Measurements from ENCODE around the gene CCT3.
"Not testable (repeated sequence)": the region's sequence is repeated elsewhere in the genome, so short reads cannot be mapped to it uniquely, and the experiment has no call there.

The CCT3 gene

GRCh38 chr1:156368889-156369684 lies 31.0 kb upstream of the CCT3 start, which contains the start of gene RHBG:
RHBG (plus strand) TSS chr1:156369211; CDS start chr1:156369250, 39 bp downstream.
- no peak for DNase-seq (ENCODE audit: low read depth in 2 of 2)

- DNase-seq (ENCODE audit: low read depth in 2 of 2): no peak
Observed at GRCh38 chr1:156368157-156368658, 30.1 kb upstream of the CCT3 start.

- DNase-seq (ENCODE audit: low read depth in 2 of 2): no peak
Observed at GRCh38 chr1:156367383-156368156, 29.5 kb upstream of the CCT3 start.

- DNase-seq (ENCODE audit: low read depth in 2 of 2): no peak
Observed at GRCh38 chr1:156366378-156367166, 28.5 kb upstream of the CCT3 start.

GRCh38 chr1:156365754-156366153 lies 27.7 kb upstream of the CCT3 start:
- DNase-seq (ENCODE audit: low read depth in 2 of 2): no peak

- DNase-seq (ENCODE audit: low read depth in 2 of 2): no peak
Observed at GRCh38 chr1:156360534-156360933, 22.4 kb upstream of the CCT3 start.

- no peak for DNase-seq (ENCODE audit: low read depth in 2 of 2)
Observed at GRCh38 chr1:156359973-156360372, 21.9 kb upstream of the CCT3 start.

- no peak for DNase-seq (ENCODE audit: low read depth in 2 of 2)
Observed at GRCh38 chr1:156359249-156359648, 21.2 kb upstream of the CCT3 start.

- DNase-seq (ENCODE audit: low read depth in 2 of 2): no peak
Observed at GRCh38 chr1:156358641-156359040, 20.5 kb upstream of the CCT3 start.

- no peak for DNase-seq (ENCODE audit: low read depth in 2 of 2)
Observed at GRCh38 chr1:156357977-156358376, 19.9 kb upstream of the CCT3 start.

- peak; percentile 28 to 42 for DNase-seq (ENCODE audit: low read depth in 2 of 2)
Observed at GRCh38 chr1:156356875-156357534, 18.9 kb upstream of the CCT3 start.

- DNase-seq (ENCODE audit: low read depth in 2 of 2): no peak
Observed at GRCh38 chr1:156356262-156356874, 18.3 kb upstream of the CCT3 start.

- not testable (repeated sequence) for DNase-seq (ENCODE audit: low read depth in 2 of 2)
Observed at GRCh38 chr1:156352481-156352880, 14.4 kb upstream of the CCT3 start.

- DNase-seq (ENCODE audit: low read depth in 2 of 2): no peak
Observed at GRCh38 chr1:156347331-156347730, 9.2 kb upstream of the CCT3 start.

GRCh38 chr1:156346636-156347035 lies 8.5 kb upstream of the CCT3 start:
- DNase-seq (ENCODE audit: low read depth in 2 of 2): no peak

GRCh38 chr1:156346035-156346434 lies 7.9 kb upstream of the CCT3 start:
- not testable (repeated sequence) for DNase-seq (ENCODE audit: low read depth in 2 of 2)

- no peak for DNase-seq (ENCODE audit: low read depth in 2 of 2)
Observed at GRCh38 chr1:156344409-156344808, 6.3 kb upstream of the CCT3 start.

- no peak for DNase-seq (ENCODE audit: low read depth in 2 of 2)
Observed at GRCh38 chr1:156342166-156342955, 4.3 kb upstream of the CCT3 start.

GRCh38 chr1:156337888-156338179 lies 258 bp downstream of the CCT3 start:
- DNase-seq (ENCODE audit: low read depth in 2 of 2): peak in 1 of 2 donors; percentile 1
